GM19438 (cell line): ENCODE measurements around the gene RAPGEF6.
"Not testable (repeated sequence)": the region's sequence is repeated elsewhere in the genome, so short reads cannot be mapped to it uniquely, and the experiment has no call there.

Source experiments
- ATAC-seq: cut with Tn5 transposase; IDR thresholded peaks from one replicate; pipeline ENCODE4 v1.9.1; 2021; ENCODE audit warnings: low read depth; ENCODE audit not compliant: unreplicated experiment

RAPGEF6 gene

GRCh38 chr5:131441184-131441583 lies 193.8 kb downstream of the RAPGEF6 start:
- no peak for ATAC-seq

DNA sequence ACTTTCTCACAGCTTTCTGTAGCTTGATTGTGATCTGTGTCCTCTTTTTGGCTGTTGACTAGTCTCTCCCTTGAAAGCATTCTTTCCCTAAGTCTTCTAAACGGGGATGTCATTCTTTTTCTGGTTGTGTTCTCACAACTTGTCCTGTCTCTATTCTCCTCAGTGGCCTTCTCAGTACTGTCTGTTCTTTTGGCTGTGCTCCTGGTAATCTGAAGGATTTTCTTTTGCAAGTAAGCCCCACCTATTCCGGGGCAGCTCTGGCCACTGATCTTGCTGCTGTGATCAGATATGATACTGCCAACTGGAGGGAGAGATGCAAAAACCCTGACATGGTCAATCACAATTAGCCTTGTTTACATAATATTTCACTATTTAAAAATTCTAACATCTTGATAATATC lies 198.9 kb downstream of the RAPGEF6 start:
- ATAC-seq, result no peak

- ATAC-seq, result no peak
These were observed 201.9 kb downstream of the RAPGEF6 start for GRCh38 chr5:131433109-131433508.

DNA sequence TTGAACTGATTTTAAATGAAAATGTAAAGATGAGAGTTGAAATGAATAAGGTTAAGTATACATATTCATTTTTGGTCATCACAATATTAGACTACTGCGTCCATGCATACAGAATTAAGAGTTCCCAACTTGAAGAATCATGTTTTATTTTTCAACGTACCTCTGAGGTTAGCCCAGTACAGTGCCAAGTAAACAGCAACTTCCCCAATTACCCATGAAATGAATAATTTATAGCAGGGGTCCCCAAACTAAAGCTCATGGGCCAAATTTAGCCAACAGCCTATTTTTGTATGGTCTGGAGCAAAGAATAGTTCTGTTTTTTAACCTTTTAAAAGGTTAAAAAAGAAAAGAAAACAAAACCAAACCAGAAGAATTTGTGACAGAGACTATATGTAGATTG lies 203.2 kb downstream of the RAPGEF6 start:
- ATAC-seq, result no peak

DNA sequence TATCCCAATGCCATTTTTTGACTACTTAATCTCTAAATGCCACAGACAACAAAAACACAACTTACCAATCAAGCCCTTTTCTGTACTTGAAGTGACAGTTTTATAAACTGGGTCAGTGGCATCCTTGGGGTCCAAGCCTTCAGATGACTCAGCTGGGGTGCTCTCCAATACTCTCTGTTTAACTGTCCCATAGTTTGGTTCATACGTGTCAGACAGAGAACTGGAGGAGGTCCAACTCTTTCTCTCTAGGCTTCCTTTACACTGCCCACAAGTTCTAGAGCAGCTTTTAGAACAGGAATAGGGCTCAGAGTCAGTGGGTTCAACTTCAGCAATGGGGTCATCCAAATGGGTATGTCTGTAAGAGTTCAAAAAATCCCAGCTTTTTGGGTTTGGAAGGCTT lies 204.2 kb downstream of the RAPGEF6 start:
- ATAC-seq, result no peak

DNA sequence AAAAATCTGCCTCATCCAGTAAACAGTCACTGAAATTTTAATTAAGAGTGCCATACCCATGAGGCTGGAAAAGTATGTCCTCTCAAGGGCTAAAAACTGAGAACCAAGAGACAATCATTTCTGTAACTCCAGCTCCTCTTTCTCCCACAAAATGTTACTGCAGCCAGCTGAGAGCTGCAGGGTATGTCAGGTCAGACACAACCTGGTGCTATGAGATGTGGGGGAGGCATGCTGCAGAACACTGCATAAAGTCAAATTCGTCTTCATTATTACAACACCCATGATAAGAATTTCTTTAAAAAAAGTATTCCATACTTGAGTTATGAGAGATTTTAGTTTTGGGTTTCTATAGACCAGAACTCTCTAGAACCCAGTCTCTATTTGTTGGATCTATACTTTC lies 209.0 kb downstream of the RAPGEF6 start:
- ATAC-seq, result no peak

DNA sequence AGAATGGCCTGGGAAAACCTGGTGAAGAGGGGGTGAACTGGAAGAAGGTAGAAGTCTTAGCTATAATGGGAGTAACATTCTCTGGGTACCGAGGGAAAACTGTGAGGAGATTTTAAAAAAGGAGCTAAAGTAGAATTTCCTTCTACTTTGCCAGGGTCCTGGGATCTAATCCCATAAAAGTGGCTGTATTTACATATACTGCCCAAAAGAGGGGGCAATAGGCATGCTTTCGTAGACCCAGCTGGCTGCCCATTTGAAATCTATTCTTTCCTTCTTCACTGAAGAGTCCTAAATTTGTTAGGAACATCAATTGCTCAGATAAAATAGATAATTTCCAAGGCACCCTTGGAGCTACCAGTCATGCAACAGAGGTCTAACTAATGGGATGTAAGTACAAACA lies 212.0 kb downstream of the RAPGEF6 start:
- no peak for ATAC-seq

- no peak for ATAC-seq
These were observed 215.2 kb downstream of the RAPGEF6 start for GRCh38 chr5:131419877-131420276.

GRCh38 chr5:131418846-131419245 lies 216.2 kb downstream of the RAPGEF6 start:
- no peak for ATAC-seq

- ATAC-seq, result no peak
These were observed 217.7 kb downstream of the RAPGEF6 start for GRCh38 chr5:131417240-131417869.

- ATAC-seq, result no peak
These were observed 218.3 kb downstream of the RAPGEF6 start for GRCh38 chr5:131416729-131417128.

DNA sequence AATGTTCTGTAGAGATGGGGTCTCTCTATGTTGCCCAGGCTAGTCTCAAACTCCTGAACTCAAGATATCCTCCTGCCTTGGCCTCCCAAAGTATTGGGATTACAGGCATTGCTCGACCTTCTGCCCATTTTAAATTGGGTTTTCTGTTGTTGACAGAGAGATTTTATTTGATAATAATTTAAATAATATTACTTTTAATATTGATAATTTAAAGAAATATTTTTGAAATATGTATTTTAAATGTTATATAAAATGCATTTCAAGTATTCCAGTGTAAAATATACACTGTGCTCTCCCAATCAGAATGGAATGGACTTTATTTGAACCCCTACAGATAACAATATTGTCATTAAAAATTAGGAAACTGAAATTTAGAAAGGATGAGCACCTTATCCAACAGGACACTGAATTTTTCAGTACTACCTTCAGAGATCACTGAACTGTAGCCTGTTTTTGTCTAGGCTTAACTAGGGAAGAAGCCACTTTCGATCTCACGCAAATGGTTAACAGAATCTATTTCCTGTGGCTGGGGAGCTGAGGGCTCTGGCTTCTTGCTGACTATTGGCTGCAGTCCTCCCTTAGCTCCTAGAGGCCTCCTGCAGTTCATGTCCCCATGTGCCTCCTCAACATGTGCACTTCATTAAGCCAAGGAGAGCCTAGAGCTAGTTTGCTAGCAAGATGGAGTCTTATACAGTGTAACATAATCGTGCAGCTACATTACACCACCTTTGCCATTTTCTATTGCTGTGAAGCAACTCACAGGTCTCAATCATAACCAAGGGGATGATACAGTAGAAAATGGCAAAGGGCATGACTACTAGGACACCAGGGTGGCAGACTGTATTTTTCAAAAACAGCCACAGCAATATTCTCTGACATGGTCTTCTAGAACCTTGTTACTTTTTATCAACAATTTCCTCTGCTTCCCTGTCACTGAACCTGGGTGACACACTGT lies 221.1 kb downstream of the RAPGEF6 start:
- peak; percentile 84 for ATAC-seq

GRCh38 chr5:131406975-131407638 lies 227.9 kb downstream of the RAPGEF6 start:
- ATAC-seq, result no peak

DNA sequence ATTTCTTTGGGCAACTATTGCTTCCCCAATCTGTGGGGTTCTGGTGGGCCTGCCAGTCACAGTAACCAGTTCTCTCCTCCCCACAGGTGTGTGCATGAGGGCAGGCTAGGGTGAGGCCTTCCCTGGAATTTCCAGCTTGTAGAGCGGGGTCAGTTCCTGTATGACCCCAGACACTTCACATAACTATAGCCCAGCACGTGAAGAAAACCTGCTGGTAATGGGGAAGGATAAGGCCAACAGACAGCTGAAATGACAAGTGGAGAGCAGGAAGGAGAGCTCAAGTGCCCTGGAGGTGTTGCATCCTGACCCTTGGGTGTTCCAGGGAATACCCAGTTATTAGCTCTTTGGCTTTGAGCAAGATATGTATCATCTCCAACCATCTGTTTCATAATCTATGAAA lies 229.0 kb downstream of the RAPGEF6 start:
- ATAC-seq, result no peak

GRCh38 chr5:131405674-131406073 lies 229.4 kb downstream of the RAPGEF6 start:
- ATAC-seq, result no peak

DNA sequence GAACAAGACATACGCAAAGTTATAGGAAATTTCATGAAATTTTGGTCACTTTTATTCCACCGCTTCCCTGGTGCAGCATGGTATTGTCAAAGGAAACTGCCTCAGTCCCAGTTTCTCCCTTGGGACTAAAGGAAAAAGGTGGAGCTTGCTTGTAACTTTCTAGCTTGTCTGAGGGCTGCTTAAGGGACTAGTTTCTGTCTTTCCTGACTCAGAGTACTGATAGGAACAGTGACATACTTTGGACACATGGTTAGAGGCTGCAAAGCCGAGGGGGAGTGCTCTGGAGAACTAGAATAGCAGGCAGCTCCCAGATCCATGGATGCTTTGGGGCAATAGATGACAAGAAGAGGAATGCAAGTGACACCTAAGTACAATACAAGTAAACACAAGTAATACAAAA lies 234.4 kb downstream of the RAPGEF6 start:
- no peak for ATAC-seq

GRCh38 chr5:131399007-131399406 lies 236.0 kb downstream of the RAPGEF6 start:
- not testable (repeated sequence) for ATAC-seq

- ATAC-seq, result no peak
These were observed 238.3 kb downstream of the RAPGEF6 start for GRCh38 chr5:131396630-131397273.

DNA sequence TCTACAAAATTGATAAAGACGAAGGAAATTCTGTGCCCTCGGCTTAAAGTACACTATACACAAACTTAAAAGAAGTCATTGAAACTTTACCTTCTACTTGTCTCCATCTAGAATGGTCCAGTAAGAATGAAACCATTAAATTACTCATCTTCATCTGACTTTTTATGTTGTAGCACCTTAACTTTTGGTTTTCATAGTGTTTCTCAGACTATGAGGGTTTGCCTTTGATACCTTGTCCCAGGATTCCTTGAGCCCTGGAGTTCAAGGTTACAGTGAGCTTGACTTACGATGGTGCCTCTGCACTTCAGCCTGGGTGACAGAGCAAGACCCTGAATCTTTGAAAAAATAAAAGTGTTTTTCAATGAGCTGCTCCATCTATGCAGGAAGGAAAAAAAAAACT lies 239.0 kb downstream of the RAPGEF6 start:
- ATAC-seq, result peak; percentile 76

GRCh38 chr5:131394128-131394527 lies 240.9 kb downstream of the RAPGEF6 start:
- ATAC-seq, result no peak

GRCh38 chr5:131393498-131393968 lies 241.5 kb downstream of the RAPGEF6 start:
- no peak for ATAC-seq
